NCI-H1092 treated with DMSO at 0.1 percent for 48 hours (cell line): ENCODE data around the gene TSPAN5.
"Not testable (repeated sequence)": the region's sequence is repeated elsewhere in the genome, so short reads cannot be mapped to it uniquely, and the experiment has no call there.

Experiments
- DNase-seq: peaks from one replicate; lab custom pipeline; 2025; lab: John Stamatoyannopoulos, UW

The TSPAN5 gene

GRCh38 chr4:98546910-98547594 lies 111.4 kb downstream of the TSPAN5 start:
- DNase-seq: no peak

GRCh38 chr4:98544818-98545414 lies 113.5 kb downstream of the TSPAN5 start:
- DNase-seq: no peak

- DNase-seq: no peak
These were observed 114.1 kb downstream of the TSPAN5 start for GRCh38 chr4:98544141-98544817.

- DNase-seq: no peak
These were observed 116.4 kb downstream of the TSPAN5 start for GRCh38 chr4:98542011-98542410.

- DNase-seq: no peak
These were observed 117.6 kb downstream of the TSPAN5 start for GRCh38 chr4:98540803-98541202.

GRCh38 chr4:98539741-98540140 lies 118.7 kb downstream of the TSPAN5 start:
- DNase-seq: no peak

- no peak for DNase-seq
These were observed 119.1 kb downstream of the TSPAN5 start for GRCh38 chr4:98539299-98539698.

- DNase-seq: no peak
These were observed 121.8 kb downstream of the TSPAN5 start for GRCh38 chr4:98536631-98537030.

- not testable (repeated sequence) for DNase-seq
These were observed 124.3 kb downstream of the TSPAN5 start for GRCh38 chr4:98534146-98534545.

- DNase-seq: no peak
These were observed 127.8 kb downstream of the TSPAN5 start for GRCh38 chr4:98530572-98530971.

GRCh38 chr4:98529970-98530569 lies 128.3 kb downstream of the TSPAN5 start:
- no peak for DNase-seq

- DNase-seq: no peak
These were observed 129.5 kb downstream of the TSPAN5 start for GRCh38 chr4:98528882-98529281.

- no peak for DNase-seq
These were observed 130.7 kb downstream of the TSPAN5 start for GRCh38 chr4:98527534-98528269.

- no peak for DNase-seq
These were observed 134.2 kb downstream of the TSPAN5 start for GRCh38 chr4:98524230-98524629.

GRCh38 chr4:98522636-98523395 lies 135.6 kb downstream of the TSPAN5 start:
- no peak for DNase-seq

GRCh38 chr4:98522062-98522461 lies 136.3 kb downstream of the TSPAN5 start:
- no peak for DNase-seq

- no peak for DNase-seq
These were observed 136.9 kb downstream of the TSPAN5 start for GRCh38 chr4:98521486-98521885.

GRCh38 chr4:98519268-98519977 lies 139.0 kb downstream of the TSPAN5 start:
- no peak for DNase-seq

- no peak for DNase-seq
These were observed 139.7 kb downstream of the TSPAN5 start for GRCh38 chr4:98518559-98519267.
